HG03378 (cell line): ENCODE results near the gene BLOC1S3.
"Not testable (repeated sequence)": the region's sequence is repeated elsewhere in the genome, so short reads cannot be mapped to it uniquely, and the experiment has no call there.

ENCODE experiments used
- ATAC-seq: cut with Tn5 transposase; IDR thresholded peaks from one replicate; pipeline ENCODE4 v1.9.1; 2021; ENCODE audit warnings: mild to moderate bottlenecking, moderate library complexity; ENCODE audit not compliant: unreplicated experiment

Gene BLOC1S3

GRCh38 chr19:45218426-45218825, 39.8 kb downstream of the BLOC1S3 start:
- ATAC-seq = no peak

GRCh38 chr19:45218911-45219743, 40.5 kb downstream of the BLOC1S3 start:
- ATAC-seq = no peak

GRCh38 chr19:45222724-45223123, 44.1 kb downstream of the BLOC1S3 start:
- no peak for ATAC-seq

- ATAC-seq = no peak
These were observed 45.3 kb downstream of the BLOC1S3 start for GRCh38 chr19:45223879-45224278.

GRCh38 chr19:45224645-45225044, 46.1 kb downstream of the BLOC1S3 start:
- ATAC-seq = no peak

GRCh38 chr19:45229056-45229455, 50.5 kb downstream of the BLOC1S3 start:
- not testable (repeated sequence) for ATAC-seq
